GM23338 (cell line): Measurements from ENCODE around the gene EVI5L. TPM values are rescaled to one million over a fixed set of nuclear protein-coding genes. Genes with fewer than 3 reads are reported as not detected.

Experiments
- ATAC-seq: fragments of 200-7000 bp; cut with Tn5 transposase; 3 replicates; pipeline ENCODE4 v1.9.1; 2020
- DNase-seq: peaks from one replicate; pipeline ENCODE4 v3.0.0-alpha.2; 2015; ENCODE audit warnings: low spot score
- H2AFZ ChIP-seq: fragments of 200-600 bp; sonication (generic); 2 replicates; pipeline ENCODE4 v1.8.0; 2016; ENCODE audit warnings: antibody characterized with exemption, mild to moderate bottlenecking, moderate library complexity
- H3F3A ChIP-seq: fragments of 200-600 bp; sonication (generic); replicated peaks from 2 replicates; pipeline ENCODE4 v1.8.0; 2017; ENCODE audit warnings: antibody characterized with exemption, mixed run types, low read depth
- H3K27ac ChIP-seq: fragments of 200-600 bp; sonication (generic); 2 replicates; pipeline ENCODE4 v1.6.1; 2016; ENCODE audit warnings: low read depth
- H3K27me3 ChIP-seq: fragments of 200-600 bp; sonication (generic); 2 replicates; pipeline ENCODE4 v1.8.0; 2016; ENCODE audit warnings: mild to moderate bottlenecking, mixed run types, moderate library complexity; ENCODE audit not compliant: insufficient read depth
- H3K36me3 ChIP-seq: fragments of 200-600 bp; sonication (generic); 2 replicates; pipeline ENCODE4 v1.8.0; 2016; ENCODE audit warnings: mild to moderate bottlenecking; ENCODE audit not compliant: insufficient read depth
- H3K4me1 ChIP-seq: fragments of 200-600 bp; sonication (generic); 2 replicates; pipeline ENCODE4 v1.8.0; 2016; ENCODE audit warnings: mild to moderate bottlenecking, moderate library complexity; ENCODE audit not compliant: insufficient read depth
- H3K4me2 ChIP-seq: fragments of 200-600 bp; sonication (generic); 2 replicates; pipeline ENCODE4 v1.7.1; 2017; ENCODE audit warnings: mixed run types
- H3K4me3 ChIP-seq: fragments of 200-600 bp; sonication (generic); 2 replicates; pipeline ENCODE4 v1.6.1; 2016; ENCODE audit warnings: mixed run types
- H3K79me2 ChIP-seq: fragments of 200-600 bp; sonication (generic); replicated peaks from 2 replicates; pipeline ENCODE4 v1.8.0; 2017; ENCODE audit warnings: mild to moderate bottlenecking; ENCODE audit not compliant: insufficient read depth
- H3K9me2 ChIP-seq: fragments of 200-600 bp; sonication (generic); 2 replicates; pipeline ENCODE4 v1.8.0; 2017; ENCODE audit not compliant: insufficient read depth
- H4K20me1 ChIP-seq: fragments of 200-600 bp; sonication (generic); replicated peaks from 2 replicates; pipeline ENCODE4 v1.8.0; 2017; ENCODE audit warnings: mild to moderate bottlenecking; ENCODE audit not compliant: insufficient read depth
- H3K27ac Mint-ChIP-seq: 2 replicates; pipeline ENCODE4 v1.8.0; 2020; ENCODE audit warnings: inconsistent platforms, mild to moderate bottlenecking, moderate library complexity, mixed read lengths
- H3K27me3 Mint-ChIP-seq: 3 replicates; pipeline ENCODE4 v1.8.0; 2022; ENCODE audit warnings: low read depth, mild to moderate bottlenecking, moderate library complexity, mixed read lengths, inconsistent platforms; ENCODE audit not compliant: insufficient read depth, poor library complexity
- H3K36me3 Mint-ChIP-seq: 3 replicates; pipeline ENCODE4 v1.8.0; 2021; ENCODE audit warnings: low read depth, mild to moderate bottlenecking, inconsistent platforms, moderate library complexity, mixed read lengths
- H3K4me1 Mint-ChIP-seq: 3 replicates; pipeline ENCODE4 v1.8.0; 2020; ENCODE audit warnings: mild to moderate bottlenecking, inconsistent platforms, mixed read lengths
- H3K4me3 Mint-ChIP-seq: 3 replicates; pipeline ENCODE4 v1.8.0; 2021; ENCODE audit warnings: moderate library complexity, mild to moderate bottlenecking, inconsistent platforms, mixed read lengths
- H3K9me3 Mint-ChIP-seq: 3 replicates; pipeline ENCODE4 v1.8.0; 2020; ENCODE audit warnings: moderate library complexity, mild to moderate bottlenecking, inconsistent platforms, mixed read lengths
- EZH2 ChIP-seq: fragments of 200-600 bp; sonication (generic); IDR thresholded peaks from one replicate; pipeline ENCODE4 v1.8.0; 2017; ENCODE audit warnings: antibody characterized with exemption, mild to moderate bottlenecking, low read depth; ENCODE audit not compliant: unreplicated experiment
- EZH2phosphoT487 ChIP-seq: fragments of 200-600 bp; sonication (generic); IDR thresholded peaks from one replicate; pipeline ENCODE4 v1.8.1; 2018; ENCODE audit warnings: antibody characterized with exemption; ENCODE audit not compliant: unreplicated experiment
- JUNB ChIP-seq: IDR thresholded peaks from one replicate; pipeline ENCODE4 v1.6.1; 2016; ENCODE audit warnings: antibody characterized with exemption; ENCODE audit not compliant: unreplicated experiment
- NANOG ChIP-seq: IDR thresholded peaks from 2 replicates; pipeline ENCODE4 v1.6.1; 2016; ENCODE audit warnings: antibody characterized with exemption, borderline replicate concordance
- polyA plus RNA-seq: library from polyadenylated mRNA; unstranded; fragments of >200 nt; fragmentation: Nextera tagmentation; extraction: Ambion mirVana; gene quantifications from 2 replicates; pipeline ENCODE4 v1.2.1, GENCODE V29; 2016
- total RNA-seq: library from RNA; depleted of rRNA; stranded (reverse); fragments of >200 nt; shearing (Covaris generic); gene quantifications from 2 replicates; pipeline ENCODE4 v1.2.3, GENCODE V29; 2014
- TF ChIP-seq, protein P1 (sequence below): fragments of 250-450 bp; sonication (Bioruptor Pico); IDR thresholded peaks from 2 replicates; pipeline ENCODE4 v1.5.0; 2020; ENCODE audit warnings: mild to moderate bottlenecking, moderate library complexity
- TF ChIP-seq, protein P2 (sequence below), 2 experiments: fragments of 200-600 bp in 1 of 2; sonication (generic) in 1 of 2; conservative IDR thresholded peaks; 2 replicates each; pipeline versions ENCODE4 v1.5.1 to v1.6.1; 2016 to 2017; ENCODE audit warnings: antibody characterized with exemption in 2 of 2, low read depth in 2 of 2, mild to moderate bottlenecking in 2 of 2, moderate library complexity in 1 of 2
- TF ChIP-seq, protein P3 (sequence below): IDR thresholded peaks from 2 replicates; pipeline ENCODE4 v1.6.1; 2016; ENCODE audit warnings: antibody characterized with exemption

Gene EVI5L
- total and polyA plus RNA-seq, 2 experiments from 2014 or later: 4.5 to 16.2 TPM

DNA sequence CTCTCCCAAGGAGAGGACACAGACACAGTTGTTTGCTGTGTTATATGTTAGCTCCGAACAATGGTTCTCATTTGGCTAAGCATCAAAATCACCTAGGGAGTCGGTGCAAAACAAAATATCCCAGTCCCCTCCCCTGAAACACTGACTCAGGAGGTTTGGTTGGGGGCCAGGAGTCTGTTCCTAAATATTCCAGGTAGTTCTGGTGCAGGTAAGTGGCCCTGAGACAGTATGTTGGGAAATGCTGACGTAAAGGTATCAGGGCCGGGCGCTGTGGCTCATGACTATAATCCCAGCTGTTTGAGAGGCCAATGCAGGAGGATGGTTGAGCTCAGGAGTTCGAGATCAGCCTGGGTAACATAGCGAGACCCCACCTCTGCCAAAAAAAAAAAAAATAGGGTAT, 71.3 kb downstream of the EVI5L start (continued):
- TF ChIP-seq, protein P1, sequence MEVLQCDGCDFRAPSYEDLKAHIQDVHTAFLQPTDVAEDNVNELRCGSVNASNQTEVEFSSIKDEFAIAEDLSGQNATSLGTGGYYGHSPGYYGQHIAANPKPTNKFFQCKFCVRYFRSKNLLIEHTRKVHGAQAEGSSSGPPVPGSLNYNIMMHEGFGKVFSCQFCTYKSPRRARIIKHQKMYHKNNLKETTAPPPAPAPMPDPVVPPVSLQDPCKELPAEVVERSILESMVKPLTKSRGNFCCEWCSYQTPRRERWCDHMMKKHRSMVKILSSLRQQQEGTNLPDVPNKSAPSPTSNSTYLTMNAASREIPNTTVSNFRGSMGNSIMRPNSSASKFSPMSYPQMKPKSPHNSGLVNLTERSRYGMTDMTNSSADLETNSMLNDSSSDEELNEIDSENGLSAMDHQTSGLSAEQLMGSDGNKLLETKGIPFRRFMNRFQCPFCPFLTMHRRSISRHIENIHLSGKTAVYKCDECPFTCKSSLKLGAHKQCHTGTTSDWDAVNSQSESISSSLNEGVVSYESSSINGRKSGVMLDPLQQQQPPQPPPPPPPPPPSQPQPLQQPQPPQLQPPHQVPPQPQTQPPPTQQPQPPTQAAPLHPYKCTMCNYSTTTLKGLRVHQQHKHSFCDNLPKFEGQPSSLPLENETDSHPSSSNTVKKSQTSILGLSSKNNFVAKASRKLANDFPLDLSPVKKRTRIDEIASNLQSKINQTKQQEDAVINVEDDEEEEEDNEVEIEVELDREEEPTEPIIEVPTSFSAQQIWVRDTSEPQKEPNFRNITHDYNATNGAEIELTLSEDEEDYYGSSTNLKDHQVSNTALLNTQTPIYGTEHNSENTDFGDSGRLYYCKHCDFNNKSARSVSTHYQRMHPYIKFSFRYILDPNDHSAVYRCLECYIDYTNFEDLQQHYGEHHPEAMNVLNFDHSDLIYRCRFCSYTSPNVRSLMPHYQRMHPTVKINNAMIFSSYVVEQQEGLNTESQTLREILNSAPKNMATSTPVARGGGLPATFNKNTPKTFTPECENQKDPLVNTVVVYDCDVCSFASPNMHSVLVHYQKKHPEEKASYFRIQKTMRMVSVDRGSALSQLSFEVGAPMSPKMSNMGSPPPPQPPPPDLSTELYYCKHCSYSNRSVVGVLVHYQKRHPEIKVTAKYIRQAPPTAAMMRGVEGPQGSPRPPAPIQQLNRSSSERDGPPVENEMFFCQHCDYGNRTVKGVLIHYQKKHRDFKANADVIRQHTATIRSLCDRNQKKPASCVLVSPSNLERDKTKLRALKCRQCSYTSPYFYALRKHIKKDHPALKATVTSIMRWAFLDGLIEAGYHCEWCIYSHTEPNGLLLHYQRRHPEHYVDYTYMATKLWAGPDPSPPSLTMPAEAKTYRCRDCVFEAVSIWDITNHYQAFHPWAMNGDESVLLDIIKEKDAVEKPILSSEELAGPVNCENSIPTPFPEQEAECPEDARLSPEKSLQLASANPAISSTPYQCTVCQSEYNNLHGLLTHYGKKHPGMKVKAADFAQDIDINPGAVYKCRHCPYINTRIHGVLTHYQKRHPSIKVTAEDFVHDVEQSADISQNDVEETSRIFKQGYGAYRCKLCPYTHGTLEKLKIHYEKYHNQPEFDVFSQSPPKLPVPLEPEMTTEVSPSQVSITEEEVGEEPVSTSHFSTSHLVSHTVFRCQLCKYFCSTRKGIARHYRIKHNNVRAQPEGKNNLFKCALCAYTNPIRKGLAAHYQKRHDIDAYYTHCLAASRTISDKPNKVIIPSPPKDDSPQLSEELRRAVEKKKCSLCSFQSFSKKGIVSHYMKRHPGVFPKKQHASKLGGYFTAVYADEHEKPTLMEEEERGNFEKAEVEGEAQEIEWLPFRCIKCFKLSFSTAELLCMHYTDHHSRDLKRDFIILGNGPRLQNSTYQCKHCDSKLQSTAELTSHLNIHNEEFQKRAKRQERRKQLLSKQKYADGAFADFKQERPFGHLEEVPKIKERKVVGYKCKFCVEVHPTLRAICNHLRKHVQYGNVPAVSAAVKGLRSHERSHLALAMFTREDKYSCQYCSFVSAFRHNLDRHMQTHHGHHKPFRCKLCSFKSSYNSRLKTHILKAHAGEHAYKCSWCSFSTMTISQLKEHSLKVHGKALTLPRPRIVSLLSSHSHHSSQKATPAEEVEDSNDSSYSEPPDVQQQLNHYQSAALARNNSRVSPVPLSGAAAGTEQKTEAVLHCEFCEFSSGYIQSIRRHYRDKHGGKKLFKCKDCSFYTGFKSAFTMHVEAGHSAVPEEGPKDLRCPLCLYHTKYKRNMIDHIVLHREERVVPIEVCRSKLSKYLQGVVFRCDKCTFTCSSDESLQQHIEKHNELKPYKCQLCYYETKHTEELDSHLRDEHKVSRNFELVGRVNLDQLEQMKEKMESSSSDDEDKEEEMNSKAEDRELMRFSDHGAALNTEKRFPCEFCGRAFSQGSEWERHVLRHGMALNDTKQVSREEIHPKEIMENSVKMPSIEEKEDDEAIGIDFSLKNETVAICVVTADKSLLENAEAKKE: no peak
- no peak for TF ChIP-seq JUNB
- TF ChIP-seq, protein P2, sequence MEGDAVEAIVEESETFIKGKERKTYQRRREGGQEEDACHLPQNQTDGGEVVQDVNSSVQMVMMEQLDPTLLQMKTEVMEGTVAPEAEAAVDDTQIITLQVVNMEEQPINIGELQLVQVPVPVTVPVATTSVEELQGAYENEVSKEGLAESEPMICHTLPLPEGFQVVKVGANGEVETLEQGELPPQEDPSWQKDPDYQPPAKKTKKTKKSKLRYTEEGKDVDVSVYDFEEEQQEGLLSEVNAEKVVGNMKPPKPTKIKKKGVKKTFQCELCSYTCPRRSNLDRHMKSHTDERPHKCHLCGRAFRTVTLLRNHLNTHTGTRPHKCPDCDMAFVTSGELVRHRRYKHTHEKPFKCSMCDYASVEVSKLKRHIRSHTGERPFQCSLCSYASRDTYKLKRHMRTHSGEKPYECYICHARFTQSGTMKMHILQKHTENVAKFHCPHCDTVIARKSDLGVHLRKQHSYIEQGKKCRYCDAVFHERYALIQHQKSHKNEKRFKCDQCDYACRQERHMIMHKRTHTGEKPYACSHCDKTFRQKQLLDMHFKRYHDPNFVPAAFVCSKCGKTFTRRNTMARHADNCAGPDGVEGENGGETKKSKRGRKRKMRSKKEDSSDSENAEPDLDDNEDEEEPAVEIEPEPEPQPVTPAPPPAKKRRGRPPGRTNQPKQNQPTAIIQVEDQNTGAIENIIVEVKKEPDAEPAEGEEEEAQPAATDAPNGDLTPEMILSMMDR (conservative IDR thresholded peaks at IDR 0.05; ENCODE audit: low read depth in 2 of 2): no peak
- no peak for TF ChIP-seq NANOG
- no peak for TF ChIP-seq EZH2
- no peak for TF ChIP-seq EZH2phosphoT487

DNA sequence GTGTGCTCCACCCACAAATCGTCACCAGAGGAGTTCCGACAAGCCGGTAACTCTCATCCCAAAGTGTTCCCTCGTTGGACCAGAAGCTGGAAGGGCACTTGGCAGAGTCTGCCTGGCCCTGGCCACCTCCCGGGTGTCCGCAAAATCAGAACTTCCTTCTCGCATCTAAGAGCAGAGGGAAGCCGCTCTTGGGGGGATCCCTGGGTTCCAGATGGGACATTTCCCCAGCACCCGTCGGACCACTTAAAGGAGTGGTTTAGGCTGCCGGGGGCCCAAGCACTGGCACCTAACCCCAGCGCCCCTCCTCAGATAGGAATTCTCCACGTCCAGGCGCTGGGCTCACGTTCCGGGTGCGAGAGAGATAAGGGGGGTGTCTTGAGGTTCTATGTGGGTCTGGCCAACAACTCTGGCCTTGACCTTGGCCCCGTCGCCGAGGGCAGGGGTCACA, 72.8 kb downstream of the EVI5L start:
- TF ChIP-seq, protein P3, sequence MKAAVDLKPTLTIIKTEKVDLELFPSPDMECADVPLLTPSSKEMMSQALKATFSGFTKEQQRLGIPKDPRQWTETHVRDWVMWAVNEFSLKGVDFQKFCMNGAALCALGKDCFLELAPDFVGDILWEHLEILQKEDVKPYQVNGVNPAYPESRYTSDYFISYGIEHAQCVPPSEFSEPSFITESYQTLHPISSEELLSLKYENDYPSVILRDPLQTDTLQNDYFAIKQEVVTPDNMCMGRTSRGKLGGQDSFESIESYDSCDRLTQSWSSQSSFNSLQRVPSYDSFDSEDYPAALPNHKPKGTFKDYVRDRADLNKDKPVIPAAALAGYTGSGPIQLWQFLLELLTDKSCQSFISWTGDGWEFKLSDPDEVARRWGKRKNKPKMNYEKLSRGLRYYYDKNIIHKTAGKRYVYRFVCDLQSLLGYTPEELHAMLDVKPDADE: no peak
- TF ChIP-seq EZH2phosphoT487: no peak
- H3K4me1 Mint-ChIP-seq: peaks cover 19% of the 10 kb centered on the region
- H3K36me3 Mint-ChIP-seq: peaks cover 17% of the 10 kb centered on the region; the same call in 2 of the 3 replicates
- Histone ChIP-seq H3K36me3 (no peaks in the 10 kb centered on the region; the same call in 1 of the 2 replicates), H3K27me3 (no peaks in the 10 kb centered on the region), H3K79me2 (peaks cover 32% of the 10 kb centered on the region), H3K4me3 (peak overlapping the region; percentile 73), H3K4me2 (peak overlapping the region; percentile 89), H3K9me2 (no peaks in the 10 kb centered on the region), H3K27ac (peak overlapping the region; percentile 94), H4K20me1 (no peaks in the 10 kb centered on the region; the same call in 1 of the 2 replicates), H3F3A (peaks cover 8% of the 10 kb centered on the region; the same call in 1 of the 2 replicates), H2AFZ (peak overlapping the region; percentile 95; the same call in 1 of the 2 replicates), H3K4me1 (peaks cover 11% of the 10 kb centered on the region)
- ATAC-seq (peak; percentile 19), DNase-seq (no peak)
- H3K4me3 Mint-ChIP-seq: peak overlapping the region; percentile 91
- H3K27me3 Mint-ChIP-seq: peaks cover 28% of the 10 kb centered on the region
- H3K9me3 Mint-ChIP-seq: peaks cover 6% of the 10 kb centered on the region; the same call in 1 of the 3 replicates
- peak overlapping the region; percentile 97 for H3K27ac Mint-ChIP-seq
